OCI-LY1 (cell line): ENCODE data around the gene EPM2A.

ENCODE experiments used
- H2AFZ ChIP-seq: fragments of 200-600 bp; sonication (generic), shearing (Covaris generic); 2 replicates; pipeline ENCODE4 v1.6.0; 2014; ENCODE audit warnings: antibody characterized with exemption, mild to moderate bottlenecking, low read length
- H3F3A ChIP-seq: fragments of 200-600 bp; sonication (generic), shearing (Covaris generic); 2 replicates; pipeline ENCODE4 v1.6.0; 2014; ENCODE audit warnings: mild to moderate bottlenecking, antibody characterized with exemption, low read length, moderate library complexity; ENCODE audit not compliant: insufficient read depth
- H3K27ac ChIP-seq: fragments of 200-600 bp; sonication (generic); 2 replicates; pipeline ENCODE4 v1.5.1; 2014; ENCODE audit warnings: low read length, mixed run types, mild to moderate bottlenecking, low read depth; ENCODE audit not compliant: poor library complexity, severe bottlenecking
- H3K27me3 ChIP-seq: fragments of 200-600 bp; sonication (generic); 2 replicates; pipeline ENCODE4 v1.6.0; 2014; ENCODE audit warnings: antibody characterized with exemption, mild to moderate bottlenecking, low read length, moderate library complexity; ENCODE audit not compliant: insufficient read depth
- H3K36me3 ChIP-seq: fragments of 200-600 bp; sonication (generic); 2 replicates; pipeline ENCODE4 v1.6.1; 2014; ENCODE audit warnings: mild to moderate bottlenecking, antibody characterized with exemption, low read length, moderate library complexity, mixed read lengths; ENCODE audit not compliant: insufficient read depth
- H3K4me1 ChIP-seq: fragments of 200-600 bp; sonication (generic); 2 replicates; pipeline ENCODE4 v1.5.1; 2014; ENCODE audit warnings: mild to moderate bottlenecking, low read length, moderate library complexity; ENCODE audit not compliant: insufficient read depth, severe bottlenecking
- H3K4me2 ChIP-seq: fragments of 200-600 bp; sonication (generic), shearing (Covaris generic); 2 replicates; pipeline ENCODE4 v1.6.1; 2014; ENCODE audit warnings: low read length
- H3K4me3 ChIP-seq: fragments of 200-600 bp; sonication (generic); 2 replicates; pipeline ENCODE4 v1.5.1; 2014; ENCODE audit warnings: low read length, low read depth, mild to moderate bottlenecking, mixed read lengths; ENCODE audit not compliant: poor library complexity, severe bottlenecking
- H3K79me2 ChIP-seq: fragments of 200-600 bp; shearing (Covaris generic); 2 replicates; pipeline ENCODE4 v1.6.1; 2016; ENCODE audit warnings: mixed run types, low read length, mixed read lengths; ENCODE audit not compliant: insufficient read depth
- H3K9ac ChIP-seq: fragments of 200-600 bp; sonication (generic), shearing (Covaris generic); 2 replicates; pipeline ENCODE4 v1.6.1; 2014; ENCODE audit warnings: mild to moderate bottlenecking, low read length, mixed read lengths
- H3K9me2 ChIP-seq: fragments of 200-600 bp; sonication (generic), shearing (Covaris generic); 2 replicates; pipeline ENCODE4 v1.6.1; 2014; ENCODE audit warnings: low read depth, mild to moderate bottlenecking, low read length, mixed read lengths
- H3K9me3 ChIP-seq: fragments of 200-600 bp; shearing (Covaris generic); 2 replicates; pipeline ENCODE4 v1.6.1; 2014; ENCODE audit warnings: low read length, mixed read lengths
- H4K20me1 ChIP-seq: fragments of 200-600 bp; sonication (generic), shearing (Covaris generic); 2 replicates; pipeline ENCODE4 v1.6.0; 2016; ENCODE audit warnings: mild to moderate bottlenecking, low read length; ENCODE audit not compliant: insufficient read depth
- EZH2 ChIP-seq: fragments of 200-600 bp; sonication (generic), shearing (Covaris generic); IDR thresholded peaks from 2 replicates; pipeline ENCODE4 v1.8.0; 2017; ENCODE audit warnings: borderline replicate concordance, mixed run types, mild to moderate bottlenecking, antibody characterized with exemption, low read length, moderate library complexity, mixed read lengths
- TF ChIP-seq, protein P1 (sequence below): fragments of 200-600 bp; sonication (generic), shearing (Covaris generic); IDR thresholded peaks from 2 replicates; pipeline ENCODE4 v1.5.1; 2017; ENCODE audit warnings: mild to moderate bottlenecking, antibody characterized with exemption, low read length, moderate library complexity, mixed read lengths

The EPM2A gene

DNA sequence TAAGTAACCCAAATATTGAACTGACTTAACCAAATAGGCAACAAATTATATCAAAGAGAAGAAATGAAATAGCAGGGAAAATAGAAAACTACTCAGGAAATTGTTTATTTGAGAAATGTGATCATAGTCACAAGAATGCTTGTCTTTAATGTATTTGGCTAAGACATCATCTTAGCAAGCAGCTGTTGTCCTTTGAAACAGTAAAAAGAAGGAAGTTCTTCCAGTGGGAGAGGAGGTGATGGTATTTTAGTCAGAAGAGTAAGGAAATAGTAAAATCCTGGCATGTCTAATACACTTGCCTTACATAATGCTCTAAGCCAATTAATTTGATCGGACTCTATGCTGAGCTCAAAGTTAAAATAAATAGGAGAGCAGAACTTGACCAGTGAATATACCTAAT is 126.5 kb downstream of the EPM2A start:
- Histone ChIP-seq H3K27me3 (no peaks in the 10 kb centered on the region), H3K4me2 (no peak overlapping the region), H3K9me3 (no peaks in the 10 kb centered on the region), H3K9me2 (no peaks in the 10 kb centered on the region), H3K4me3 (no peak overlapping the region), H3F3A (no peaks in the 10 kb centered on the region), H3K27ac (no peak overlapping the region), H2AFZ (no peak overlapping the region), H3K4me1 (no peaks in the 10 kb centered on the region), H4K20me1 (no peaks in the 10 kb centered on the region), H3K36me3 (no peaks in the 10 kb centered on the region), H3K79me2 (no peaks in the 10 kb centered on the region), H3K9ac (no peak overlapping the region)
- TF ChIP-seq EZH2, result no peak
- TF ChIP-seq, protein P1, sequence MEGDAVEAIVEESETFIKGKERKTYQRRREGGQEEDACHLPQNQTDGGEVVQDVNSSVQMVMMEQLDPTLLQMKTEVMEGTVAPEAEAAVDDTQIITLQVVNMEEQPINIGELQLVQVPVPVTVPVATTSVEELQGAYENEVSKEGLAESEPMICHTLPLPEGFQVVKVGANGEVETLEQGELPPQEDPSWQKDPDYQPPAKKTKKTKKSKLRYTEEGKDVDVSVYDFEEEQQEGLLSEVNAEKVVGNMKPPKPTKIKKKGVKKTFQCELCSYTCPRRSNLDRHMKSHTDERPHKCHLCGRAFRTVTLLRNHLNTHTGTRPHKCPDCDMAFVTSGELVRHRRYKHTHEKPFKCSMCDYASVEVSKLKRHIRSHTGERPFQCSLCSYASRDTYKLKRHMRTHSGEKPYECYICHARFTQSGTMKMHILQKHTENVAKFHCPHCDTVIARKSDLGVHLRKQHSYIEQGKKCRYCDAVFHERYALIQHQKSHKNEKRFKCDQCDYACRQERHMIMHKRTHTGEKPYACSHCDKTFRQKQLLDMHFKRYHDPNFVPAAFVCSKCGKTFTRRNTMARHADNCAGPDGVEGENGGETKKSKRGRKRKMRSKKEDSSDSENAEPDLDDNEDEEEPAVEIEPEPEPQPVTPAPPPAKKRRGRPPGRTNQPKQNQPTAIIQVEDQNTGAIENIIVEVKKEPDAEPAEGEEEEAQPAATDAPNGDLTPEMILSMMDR, result no peak

DNA sequence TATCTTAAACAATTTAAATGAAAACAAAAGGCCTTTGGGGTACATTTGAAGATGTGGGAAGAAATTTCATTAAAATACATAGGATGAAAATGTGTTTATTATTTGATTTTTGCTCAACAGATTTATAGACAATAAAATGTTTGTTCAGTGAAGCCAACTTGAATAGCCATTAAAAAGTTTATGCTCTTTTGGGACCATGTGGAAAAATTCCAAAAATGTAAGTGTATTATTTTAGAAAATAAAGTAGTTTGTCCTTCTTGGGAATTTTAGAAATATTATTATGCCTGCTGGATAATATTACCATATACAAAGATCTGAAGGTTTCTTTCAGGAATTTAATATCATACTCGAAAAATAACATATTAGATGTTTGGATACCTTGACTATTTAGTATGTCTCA is 131.3 kb downstream of the EPM2A start:
- Histone ChIP-seq H3K4me2 (no peak overlapping the region), H2AFZ (no peak overlapping the region), H3K9me3 (no peaks in the 10 kb centered on the region), H3F3A (no peaks in the 10 kb centered on the region), H3K36me3 (no peaks in the 10 kb centered on the region), H3K27ac (no peak overlapping the region), H3K79me2 (no peaks in the 10 kb centered on the region), H3K4me3 (no peak overlapping the region), H3K9me2 (no peaks in the 10 kb centered on the region), H3K9ac (no peak overlapping the region), H4K20me1 (no peaks in the 10 kb centered on the region), H3K4me1 (no peaks in the 10 kb centered on the region), H3K27me3 (no peaks in the 10 kb centered on the region)
- TF ChIP-seq EZH2, result no peak
- TF ChIP-seq, protein P1, result no peak

DNA sequence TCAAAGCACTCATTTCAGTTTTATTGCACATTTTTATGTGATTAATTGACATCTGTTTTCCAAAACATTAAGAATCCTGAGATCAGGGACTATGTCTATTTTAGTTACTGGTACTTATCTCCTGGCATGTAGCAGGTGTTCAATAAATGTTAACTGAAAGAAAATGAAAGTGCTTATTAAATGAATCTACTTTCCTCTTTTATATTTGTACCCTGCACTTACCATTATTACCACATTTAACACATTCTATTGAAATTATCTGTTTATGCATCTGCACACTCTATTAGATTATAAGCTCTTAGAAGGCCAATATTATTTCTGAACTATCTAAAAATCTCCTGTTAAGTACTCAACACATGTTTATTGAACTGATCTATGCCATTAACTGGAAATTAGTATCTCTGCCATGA is 131.9 kb downstream of the EPM2A start:
- no peak overlapping the region for H3K27ac ChIP-seq
- H3K4me3 ChIP-seq, result no peak overlapping the region
- no peaks in the 10 kb centered on the region for H3K79me2 ChIP-seq
- H3K4me2 ChIP-seq, result no peak overlapping the region
- H3F3A ChIP-seq, result no peaks in the 10 kb centered on the region
- no peaks in the 10 kb centered on the region for H4K20me1 ChIP-seq
- H3K4me1 ChIP-seq, result no peaks in the 10 kb centered on the region
- no peaks in the 10 kb centered on the region for H3K9me3 ChIP-seq
- H2AFZ ChIP-seq, result no peak overlapping the region
- TF ChIP-seq, protein P1, result no peak
- no peak for TF ChIP-seq EZH2
- H3K9ac ChIP-seq, result no peak overlapping the region
- H3K36me3 ChIP-seq, result no peaks in the 10 kb centered on the region
- no peaks in the 10 kb centered on the region for H3K27me3 ChIP-seq
- no peaks in the 10 kb centered on the region for H3K9me2 ChIP-seq
